ENCODE measurements around the gene KLHL3. TPM values are rescaled to one million over a fixed set of nuclear protein-coding genes. Genes with fewer than 3 reads are reported as not detected.

KLHL3 gene
- total RNA-seq, 1 donor from 2014 or later, result 8.6 TPM

- no peak for DNase-seq (ENCODE audit: extremely low read depth, low read depth, low spot score)
Measured at GRCh38 chr5:137615171-137615775, 120.6 kb downstream of the KLHL3 start.

GRCh38 chr5:137613554-137614265 lies 122.2 kb downstream of the KLHL3 start:
- no peak for DNase-seq (ENCODE audit: extremely low read depth, low read depth, low spot score)

- DNase-seq (ENCODE audit: extremely low read depth, low read depth, low spot score), result no peak
Measured at GRCh38 chr5:137612576-137612975, 123.3 kb downstream of the KLHL3 start.

- DNase-seq (ENCODE audit: extremely low read depth, low read depth, low spot score), result no peak
Measured at GRCh38 chr5:137611794-137612435, 124.0 kb downstream of the KLHL3 start.

GRCh38 chr5:137611011-137611580 lies 124.8 kb downstream of the KLHL3 start:
- no peak for DNase-seq (ENCODE audit: extremely low read depth, low read depth, low spot score)

- DNase-seq (ENCODE audit: extremely low read depth, low read depth, low spot score), result no peak
Measured at GRCh38 chr5:137610598-137610997, 125.3 kb downstream of the KLHL3 start.

- no peak for DNase-seq (ENCODE audit: extremely low read depth, low read depth, low spot score)
Measured at GRCh38 chr5:137609127-137609526, 126.8 kb downstream of the KLHL3 start.

GRCh38 chr5:137607771-137608170 lies 128.1 kb downstream of the KLHL3 start:
- no peak for DNase-seq (ENCODE audit: extremely low read depth, low read depth, low spot score)

GRCh38 chr5:137606401-137606800 lies 129.5 kb downstream of the KLHL3 start:
- DNase-seq (ENCODE audit: extremely low read depth, low read depth, low spot score), result no peak

GRCh38 chr5:137605411-137605810 lies 130.5 kb downstream of the KLHL3 start:
- no peak for DNase-seq (ENCODE audit: extremely low read depth, low read depth, low spot score)

GRCh38 chr5:137604348-137605095 lies 131.4 kb downstream of the KLHL3 start:
- no peak for DNase-seq (ENCODE audit: extremely low read depth, low read depth, low spot score)

GRCh38 chr5:137603891-137604290 lies 132.0 kb downstream of the KLHL3 start:
- no peak for DNase-seq (ENCODE audit: extremely low read depth, low read depth, low spot score)

- no peak for DNase-seq (ENCODE audit: extremely low read depth, low read depth, low spot score)
Measured at GRCh38 chr5:137603356-137603755, 132.5 kb downstream of the KLHL3 start.

- DNase-seq (ENCODE audit: extremely low read depth, low read depth, low spot score), result no peak
Measured at GRCh38 chr5:137602721-137603273, 133.1 kb downstream of the KLHL3 start.

- DNase-seq (ENCODE audit: extremely low read depth, low read depth, low spot score), result no peak
Measured at GRCh38 chr5:137600721-137601360, 135.0 kb downstream of the KLHL3 start.

GRCh38 chr5:137599457-137599856 lies 136.4 kb downstream of the KLHL3 start:
- no peak for DNase-seq (ENCODE audit: extremely low read depth, low read depth, low spot score)

- DNase-seq (ENCODE audit: extremely low read depth, low read depth, low spot score), result no peak
Measured at GRCh38 chr5:137598399-137598798, 137.5 kb downstream of the KLHL3 start.

- no peak for DNase-seq (ENCODE audit: extremely low read depth, low read depth, low spot score)
Measured at GRCh38 chr5:137596941-137597340, 138.9 kb downstream of the KLHL3 start.

GRCh38 chr5:137595396-137596079 lies 140.4 kb downstream of the KLHL3 start:
- DNase-seq (ENCODE audit: extremely low read depth, low read depth, low spot score), result no peak

GRCh38 chr5:137594717-137595116 lies 141.2 kb downstream of the KLHL3 start:
- no peak for DNase-seq (ENCODE audit: extremely low read depth, low read depth, low spot score)
